NCI-H2029 treated with DMSO at 0.1 percent for 48 hours (cell line): ENCODE data around the gene CRYBB2.
"Not testable (repeated sequence)": the region's sequence is repeated elsewhere in the genome, so short reads cannot be mapped to it uniquely, and the experiment has no call there.

ENCODE experiments used
- DNase-seq: peaks from one replicate; lab custom pipeline; 2025; lab: John Stamatoyannopoulos, UW

The CRYBB2 gene

GRCh38 chr22:25199731-25200520, 19.5 kb upstream of the CRYBB2 start, which contains the start of gene CRYBB3:
Gene CRYBB3, plus strand, starts transcription at chr22:25199858. Its CDS starts 1,539 bp downstream, at chr22:25201397.
- no peak for DNase-seq

GRCh38 chr22:25200967-25201366, 18.5 kb upstream of the CRYBB2 start:
- no peak for DNase-seq

DNA sequence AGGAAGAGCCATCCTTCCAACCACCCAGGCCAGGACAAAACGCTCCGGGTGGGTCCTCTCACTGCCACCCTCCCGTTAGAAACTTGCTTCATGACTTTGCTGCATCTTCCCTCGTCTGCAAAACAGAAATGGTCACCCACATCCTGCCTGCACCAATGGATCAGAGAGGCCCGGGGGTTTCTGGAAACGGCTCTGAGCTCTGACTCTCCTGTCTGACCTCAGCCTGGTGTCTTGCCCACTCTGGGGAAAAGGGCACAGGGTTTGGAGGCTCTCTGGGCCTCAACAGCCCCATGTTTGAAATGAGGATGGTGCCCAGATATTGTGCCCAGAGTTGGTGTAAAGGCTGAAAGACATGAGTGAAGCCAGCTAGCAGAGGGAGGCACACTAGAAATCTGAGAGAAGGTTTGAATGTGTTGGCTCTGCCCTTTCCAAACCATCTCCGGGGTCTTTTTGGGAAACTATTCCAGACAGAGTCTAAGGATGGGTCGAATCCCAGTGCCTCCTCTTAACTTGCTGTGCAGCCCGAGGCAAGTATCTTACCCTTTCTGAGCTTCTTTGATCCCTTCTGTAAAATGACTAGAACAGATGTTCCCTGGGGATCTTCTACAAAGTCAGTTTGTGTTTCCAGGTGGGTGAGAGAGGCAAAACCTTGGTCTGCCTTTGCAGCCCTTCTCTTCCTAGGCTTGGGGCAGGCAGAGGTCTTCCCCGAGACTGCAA, 17.7 kb upstream of the CRYBB2 start:
- DNase-seq = no peak

- no peak for DNase-seq
Measured at GRCh38 chr22:25202290-25202921, 17.0 kb upstream of the CRYBB2 start.

GRCh38 chr22:25203082-25203481, 16.4 kb upstream of the CRYBB2 start:
- no peak for DNase-seq

DNA sequence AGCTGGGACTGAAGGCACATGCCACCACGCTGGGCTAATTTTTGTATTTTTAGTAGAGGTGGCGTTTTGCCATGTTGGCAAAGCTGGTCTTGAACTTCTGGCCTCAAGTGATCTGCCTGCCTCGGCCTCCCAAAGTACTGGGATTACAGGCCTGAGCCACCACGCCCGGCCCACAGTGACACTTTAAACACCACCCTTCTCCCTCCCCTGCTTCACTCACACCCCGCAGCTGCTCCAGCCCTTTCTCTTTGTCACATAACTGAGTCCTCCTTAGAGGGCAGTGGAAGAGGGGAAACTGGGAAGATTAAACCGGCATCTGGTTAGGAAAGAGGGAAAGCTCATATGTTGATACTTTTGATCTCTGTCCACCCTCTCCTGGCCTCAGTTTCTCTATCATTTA, 14.9 kb upstream of the CRYBB2 start:
- not testable (repeated sequence) for DNase-seq

DNA sequence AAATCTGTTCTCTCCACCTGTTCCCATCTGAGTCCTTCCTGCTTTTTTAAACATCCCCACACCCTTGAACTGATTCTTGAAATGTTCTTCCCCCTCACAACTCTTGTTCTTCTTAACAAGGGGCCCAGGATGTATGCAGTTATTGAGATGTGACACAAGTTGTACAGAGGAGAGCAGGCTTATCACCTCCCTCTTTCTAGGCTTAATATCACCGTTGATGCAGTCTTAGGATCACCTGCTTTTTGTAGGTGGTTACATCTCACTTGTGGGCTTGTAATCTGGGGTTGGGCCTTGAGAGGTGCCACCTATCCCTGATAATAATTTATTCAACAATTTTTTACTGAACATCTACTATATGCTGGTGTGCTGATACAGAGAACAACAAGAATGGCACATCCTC, 13.6 kb upstream of the CRYBB2 start:
- DNase-seq = no peak

- DNase-seq = no peak
Measured at GRCh38 chr22:25206998-25207397, 12.4 kb upstream of the CRYBB2 start.

DNA sequence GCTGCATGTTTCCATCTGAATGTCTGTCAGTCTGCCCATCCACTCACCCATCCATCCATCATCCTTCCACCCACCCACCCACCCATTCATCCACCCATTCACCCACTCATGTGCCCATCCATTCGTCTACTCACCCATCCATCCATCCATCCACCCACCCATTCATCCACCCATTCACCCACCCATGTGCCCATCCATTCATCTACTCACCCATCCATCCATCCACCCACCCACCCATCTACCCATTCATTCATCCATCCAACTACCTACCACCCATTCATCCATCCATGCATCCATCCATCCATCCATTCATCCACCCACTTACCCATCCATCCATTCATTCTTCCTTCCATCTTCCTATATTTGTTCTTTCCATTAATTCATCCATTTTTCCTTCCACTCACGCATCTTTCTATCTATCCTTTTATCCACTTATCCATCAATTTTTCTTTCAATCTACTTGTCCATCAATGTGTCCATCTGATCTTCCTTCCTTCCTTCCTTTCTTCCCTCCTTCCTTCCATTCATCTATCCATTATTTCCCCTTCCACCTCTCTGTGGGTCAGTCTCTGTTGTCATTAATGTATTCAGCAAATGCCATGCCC, 11.8 kb upstream of the CRYBB2 start:
- no peak for DNase-seq

GRCh38 chr22:25208328-25208727, 11.1 kb upstream of the CRYBB2 start:
- DNase-seq = no peak

DNA sequence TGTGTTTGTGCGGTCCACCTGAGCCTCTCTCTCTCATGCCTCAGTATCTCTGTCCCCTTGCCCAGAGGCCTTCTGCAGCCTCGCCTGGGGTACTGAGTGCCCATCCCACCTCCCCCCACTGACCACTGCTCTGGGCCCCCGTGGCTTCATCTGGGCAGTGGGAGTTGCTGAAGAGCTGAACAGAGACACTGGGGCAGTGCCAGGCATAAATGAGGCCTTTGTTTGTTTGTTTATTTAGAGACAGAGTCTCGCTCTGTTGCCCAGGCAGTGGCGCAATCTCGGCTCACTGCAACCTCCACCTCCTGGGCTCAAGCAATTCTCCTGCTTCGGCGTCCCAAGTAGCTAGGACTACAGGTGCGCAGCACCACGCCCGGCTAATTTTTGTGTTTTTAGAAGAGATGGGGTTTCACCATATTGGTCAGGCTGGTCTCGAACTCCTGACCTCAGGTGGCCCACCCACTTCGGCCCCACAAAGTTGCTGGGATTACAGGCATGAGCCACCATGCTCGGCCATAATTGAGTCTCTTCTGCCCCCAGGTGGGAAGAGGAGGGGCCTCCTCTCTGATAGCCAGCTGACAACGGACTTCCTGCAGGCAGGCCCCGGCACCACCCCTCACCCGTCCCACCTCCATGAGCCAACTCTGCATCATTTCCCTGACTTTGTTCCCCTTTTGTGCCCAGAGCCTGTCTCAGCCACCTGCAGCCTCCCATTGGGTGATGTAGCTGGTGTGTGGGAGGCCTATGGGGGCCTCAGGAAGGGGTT, 10.5 kb upstream of the CRYBB2 start:
- no peak for DNase-seq

DNA sequence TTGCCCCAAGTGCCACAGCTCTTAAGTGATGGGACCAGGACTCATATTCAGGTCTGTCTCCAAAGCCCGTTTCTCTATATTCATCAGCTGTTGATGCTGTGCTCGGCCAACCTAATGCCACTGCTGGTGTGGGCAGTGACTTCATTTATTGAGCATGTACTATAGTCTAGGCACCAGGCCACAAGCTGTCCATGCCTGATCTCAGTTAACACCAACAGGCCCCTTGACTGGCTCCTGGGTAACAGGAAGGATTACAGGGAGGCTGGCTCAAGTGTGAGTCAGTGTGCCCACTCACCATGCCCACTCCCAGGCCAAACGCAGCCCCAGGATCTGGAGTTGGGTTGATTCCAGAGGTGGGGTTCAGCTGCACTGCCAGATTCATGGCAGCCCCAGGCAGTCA, 8.6 kb upstream of the CRYBB2 start:
- no peak for DNase-seq

DNA sequence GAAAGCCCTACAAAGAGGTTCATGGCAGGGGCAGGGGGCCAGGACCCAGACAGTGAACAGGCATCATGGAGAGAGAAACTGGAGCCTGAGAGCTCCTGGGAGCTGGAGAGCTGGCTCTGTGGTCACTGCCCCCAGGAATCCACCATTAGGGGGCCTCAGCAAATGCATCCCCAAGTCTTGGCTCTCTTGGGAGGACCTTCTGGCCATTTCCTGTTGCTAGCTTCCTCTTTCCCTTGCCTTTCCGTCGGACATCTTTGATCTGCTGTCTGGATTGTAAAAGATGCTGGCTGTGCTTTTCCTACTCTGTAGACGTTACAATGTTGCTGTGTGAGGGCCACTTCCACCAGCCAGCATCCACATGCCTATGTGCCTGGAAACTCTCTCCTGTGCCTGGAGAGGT, 7.1 kb upstream of the CRYBB2 start:
- no peak for DNase-seq

GRCh38 chr22:25213221-25213620, 6.2 kb upstream of the CRYBB2 start:
- DNase-seq = no peak

GRCh38 chr22:25216230-25216629, 3.2 kb upstream of the CRYBB2 start:
- DNase-seq = no peak

DNA sequence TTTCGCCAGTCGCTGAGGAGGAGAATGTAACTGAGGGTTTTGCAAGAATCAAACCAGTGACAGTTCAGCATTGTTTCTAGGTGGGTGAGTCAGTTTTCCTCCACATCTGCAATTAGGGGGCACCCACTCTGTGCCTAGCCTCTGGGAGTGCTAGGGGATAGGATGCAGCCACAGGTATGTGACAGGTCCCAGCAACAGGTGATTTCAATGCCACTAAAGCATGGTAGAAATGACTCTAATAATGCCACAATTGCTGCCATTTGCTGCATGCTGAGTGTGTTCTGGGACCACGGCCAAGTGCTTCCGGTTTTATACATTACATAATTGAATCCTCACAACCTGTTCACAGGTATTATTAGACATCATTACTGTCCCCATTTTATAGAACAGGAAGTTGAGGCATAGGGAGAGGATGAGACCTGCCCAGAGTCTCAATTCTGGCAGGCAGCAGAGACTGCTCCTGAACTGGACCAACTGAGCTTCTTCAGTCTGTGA, 556 bp downstream of the CRYBB2 start:
- peak; percentile 16 for DNase-seq

DNA sequence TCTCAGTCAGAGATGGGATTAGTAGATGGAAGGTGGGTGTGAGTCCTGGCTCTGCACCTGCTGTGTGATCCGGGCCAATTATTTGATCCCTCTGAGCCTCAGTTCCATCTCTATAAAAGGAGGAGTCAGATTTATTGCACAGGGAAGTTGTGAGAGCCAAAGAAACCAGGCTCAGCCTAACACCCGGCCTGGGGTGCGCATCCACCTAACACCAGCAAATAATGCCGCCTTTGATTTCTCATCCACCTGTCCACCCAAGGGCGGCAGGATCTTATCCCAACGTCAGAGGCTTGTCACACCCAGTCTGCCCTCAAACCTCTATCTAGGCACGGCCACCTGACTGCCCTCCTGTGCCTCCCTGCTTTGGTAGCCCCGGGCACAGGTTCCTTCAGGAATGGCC, 2.4 kb downstream of the CRYBB2 start:
- no peak for DNase-seq

DNA sequence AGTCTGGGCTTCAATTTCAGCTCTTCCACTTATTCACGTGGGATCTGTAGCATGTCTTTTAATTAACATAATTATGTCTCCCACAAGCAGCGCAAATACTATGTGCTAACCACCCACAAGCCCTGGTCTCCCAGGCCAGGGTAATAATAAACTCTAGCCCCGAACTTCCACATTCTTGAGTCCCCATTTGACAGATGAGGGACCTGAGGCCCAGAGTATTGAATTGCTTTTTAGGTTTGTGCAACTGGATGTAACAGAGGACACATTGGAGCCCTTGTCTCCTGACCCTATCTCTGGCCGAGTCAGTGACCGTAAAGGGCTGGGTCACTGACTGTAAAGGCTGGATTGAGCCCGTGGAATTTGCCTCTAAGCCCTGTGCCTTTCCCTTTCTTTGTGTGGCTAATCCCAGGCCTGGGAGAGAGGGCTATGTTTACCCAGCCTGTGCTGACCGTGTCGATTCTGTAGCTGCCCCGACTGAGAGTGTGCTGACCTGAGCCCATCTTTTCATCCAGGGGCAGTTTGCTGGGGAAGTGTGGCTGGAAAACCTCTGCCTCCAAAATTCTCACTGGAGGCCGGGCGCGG, 3.9 kb downstream of the CRYBB2 start:
- no peak for DNase-seq

GRCh38 chr22:25228822-25229221, 9.4 kb downstream of the CRYBB2 start:
- no peak for DNase-seq

- DNase-seq = not testable (repeated sequence)
Measured at GRCh38 chr22:25230760-25231159, 11.3 kb downstream of the CRYBB2 start.

DNA sequence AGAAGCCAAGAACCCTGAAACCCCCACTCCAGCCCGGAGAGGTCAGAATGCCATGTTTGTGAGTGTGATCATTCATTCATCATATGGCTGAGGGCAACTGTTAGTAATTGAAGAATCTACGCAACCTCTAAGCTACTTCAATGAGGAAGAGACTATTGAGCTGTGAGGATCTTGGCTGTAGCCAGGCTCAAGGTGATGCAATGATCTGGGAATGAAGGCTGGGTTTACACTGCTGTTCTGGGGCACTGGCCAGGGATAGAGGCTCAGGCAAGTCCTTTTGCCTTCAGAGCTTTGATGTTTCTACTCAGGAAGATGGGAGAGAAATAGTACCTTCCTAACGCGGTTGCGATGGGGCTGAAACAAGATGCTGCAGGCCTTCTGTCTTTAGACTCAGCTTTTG, 12.9 kb downstream of the CRYBB2 start:
- no peak for DNase-seq
